Measurements from ENCODE around the gene UGDH. TPM values are rescaled to one million over a fixed set of nuclear protein-coding genes. Genes with fewer than 3 reads are reported as not detected.
A peak's percentile ranks its signal among the peaks of the same experiment; 100 is the strongest.
"Not testable (repeated sequence)": the region's sequence is repeated elsewhere in the genome, so short reads cannot be mapped to it uniquely, and the experiment has no call there.

The UGDH gene
- total RNA-seq, 1 experiment from 2014 or later = 406 TPM

- no peak for DNase-seq (ENCODE audit: extremely low read depth, low read depth)
These were observed 29.1 kb downstream of the UGDH start for GRCh38 chr4:39497909-39498726.

GRCh38 chr4:39495446-39496213 lies 31.6 kb downstream of the UGDH start:
- DNase-seq (ENCODE audit: extremely low read depth, low read depth) = no peak

DNA sequence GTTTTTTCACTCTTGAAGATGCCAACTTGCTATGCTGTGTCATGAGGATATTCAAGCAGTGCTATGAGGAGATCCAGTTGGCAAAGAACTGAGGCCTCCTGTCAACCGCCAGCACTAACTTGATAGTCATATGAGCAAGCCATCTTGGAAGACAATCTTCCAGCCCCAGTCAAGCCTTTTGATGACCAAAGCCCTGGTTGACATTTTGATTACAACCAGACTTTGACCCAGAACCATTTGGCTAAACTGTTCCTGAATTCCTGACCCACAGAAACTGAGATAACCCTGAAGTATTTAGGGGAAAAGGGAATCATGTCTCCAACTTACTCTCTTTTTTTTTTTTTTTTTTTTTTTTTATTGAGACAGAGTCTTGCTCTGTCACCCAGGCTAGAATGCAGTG lies 32.9 kb downstream of the UGDH start:
- no peak for DNase-seq (ENCODE audit: extremely low read depth, low read depth)

DNA sequence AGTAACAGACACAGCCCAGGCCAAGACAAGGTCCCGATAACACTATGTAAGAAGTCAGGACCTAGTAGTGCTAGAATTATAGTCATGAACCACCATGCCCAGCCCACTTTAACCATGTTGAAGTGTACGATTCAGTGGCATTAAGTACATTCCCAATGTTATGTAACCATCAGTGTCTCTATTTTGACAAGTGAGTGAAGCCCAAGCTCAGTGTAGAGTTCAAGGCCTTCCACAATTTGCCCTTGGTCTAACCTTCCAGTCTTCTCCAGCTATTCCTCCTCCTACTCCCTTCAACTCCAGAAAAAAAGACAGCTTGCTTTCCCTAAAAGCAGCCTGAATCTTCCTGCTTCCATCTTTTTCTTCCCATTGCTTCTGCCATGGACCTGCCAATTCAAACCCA lies 36.9 kb downstream of the UGDH start:
- DNase-seq (ENCODE audit: extremely low read depth, low read depth) = no peak

DNA sequence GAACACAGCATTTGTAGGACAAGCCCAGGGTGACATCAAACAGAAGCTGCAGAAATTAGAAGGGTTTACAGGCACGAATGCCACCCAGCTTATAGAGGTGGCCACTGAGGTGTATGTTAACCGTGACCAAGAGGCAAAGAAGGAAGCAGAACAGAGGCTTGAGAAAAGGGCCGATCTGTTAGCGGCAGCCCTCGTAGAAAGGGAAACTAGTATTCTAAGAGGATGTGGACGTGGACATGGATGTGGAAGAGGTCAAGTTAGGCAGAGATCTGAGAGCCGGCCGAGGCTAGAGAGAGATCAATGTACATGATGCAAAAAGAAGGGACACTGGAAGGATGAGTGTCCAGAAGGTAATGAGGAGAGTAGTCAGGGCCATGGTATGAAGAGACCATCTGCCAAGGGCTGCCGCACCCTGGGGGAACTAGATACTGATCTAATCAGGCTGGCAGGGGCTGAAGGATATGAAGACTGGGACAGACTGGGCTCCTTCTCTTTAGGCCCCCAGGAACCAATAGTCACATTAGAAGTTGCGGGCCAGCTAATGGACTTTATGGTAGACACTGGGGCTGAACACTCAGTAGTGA lies 40.9 kb downstream of the UGDH start:
- DNase-seq (ENCODE audit: extremely low read depth, low read depth) = no peak

GRCh38 chr4:39484582-39485272 lies 42.5 kb downstream of the UGDH start:
- no peak for DNase-seq (ENCODE audit: extremely low read depth, low read depth)

GRCh38 chr4:39480902-39481695 lies 46.1 kb downstream of the UGDH start:
- no peak for DNase-seq (ENCODE audit: extremely low read depth, low read depth)

DNA sequence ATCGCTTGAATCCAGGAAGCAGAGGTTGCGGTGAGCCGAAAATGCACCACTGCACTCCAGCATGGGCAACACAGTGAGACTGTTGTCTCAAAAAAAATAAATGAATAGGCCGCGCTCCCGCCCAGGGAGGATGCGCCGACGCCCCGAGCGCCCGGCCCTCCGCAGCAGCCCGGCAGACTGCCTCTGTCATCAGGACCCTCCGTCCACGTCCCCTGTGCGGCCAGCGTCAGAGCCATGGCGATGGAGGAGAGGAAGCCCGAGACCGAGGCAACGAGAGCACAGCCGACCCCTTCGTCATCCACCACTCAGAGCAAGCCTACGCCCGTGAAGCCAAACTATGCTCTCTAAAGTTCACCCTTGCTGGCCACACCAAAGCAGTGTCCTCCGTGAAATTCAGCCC lies 47.0 kb downstream of the UGDH start:
- no peak for DNase-seq (ENCODE audit: extremely low read depth, low read depth)

DNA sequence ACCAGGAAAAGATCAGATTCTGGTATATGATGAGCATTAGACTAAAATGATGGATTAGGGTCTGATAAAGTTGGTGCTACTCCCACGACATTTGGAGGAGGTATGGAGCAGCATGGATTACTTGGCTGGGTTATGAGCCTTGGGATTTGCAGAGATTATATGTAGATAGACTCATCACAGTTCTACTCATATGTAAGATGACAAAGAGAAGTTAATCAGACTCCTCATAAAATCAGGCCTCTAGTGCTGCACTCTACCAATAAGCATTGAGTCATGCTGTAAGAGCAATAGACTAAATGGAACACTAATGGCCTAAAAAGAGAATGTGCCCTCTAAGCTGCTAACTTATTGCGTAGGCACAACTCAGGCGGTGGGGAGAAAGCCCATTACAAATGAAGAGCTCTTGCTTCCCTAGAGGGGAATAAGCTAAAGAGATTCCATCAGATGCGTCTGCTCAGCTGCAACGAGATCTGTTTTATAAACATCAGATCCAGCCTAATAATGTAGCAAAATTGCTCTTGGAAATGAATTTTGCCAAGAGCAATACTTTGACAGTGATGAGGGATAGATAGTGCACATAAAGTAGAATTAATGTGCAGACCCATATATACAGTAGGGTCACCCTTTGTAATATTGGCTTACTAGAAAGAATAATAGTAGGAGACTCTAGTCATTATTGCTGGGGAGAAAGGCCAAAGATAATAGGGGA lies 50.9 kb downstream of the UGDH start:
- DNase-seq (ENCODE audit: extremely low read depth, low read depth) = no peak

- DNase-seq (ENCODE audit: extremely low read depth, low read depth) = no peak
These were observed 54.8 kb downstream of the UGDH start for GRCh38 chr4:39472396-39472795.

DNA sequence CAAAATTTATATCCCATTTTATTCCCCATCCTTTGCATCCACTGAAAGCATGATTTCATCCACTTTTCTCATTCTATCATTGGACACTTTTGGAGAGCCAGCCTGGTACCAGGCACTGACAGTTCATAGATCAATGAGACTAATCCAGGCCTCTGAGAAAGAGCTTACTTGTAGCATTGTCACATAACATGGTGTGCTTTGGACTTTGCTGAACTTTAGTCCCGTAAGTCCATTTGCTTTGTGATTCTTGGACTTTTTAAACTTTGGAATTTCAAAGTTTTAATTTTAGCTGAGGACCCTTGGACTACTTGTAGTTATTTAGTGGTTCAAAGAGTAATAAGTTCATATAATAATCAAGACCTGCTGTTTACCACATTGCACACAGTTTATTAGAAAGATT lies 56.8 kb downstream of the UGDH start:
- DNase-seq (ENCODE audit: extremely low read depth, low read depth) = no peak

DNA sequence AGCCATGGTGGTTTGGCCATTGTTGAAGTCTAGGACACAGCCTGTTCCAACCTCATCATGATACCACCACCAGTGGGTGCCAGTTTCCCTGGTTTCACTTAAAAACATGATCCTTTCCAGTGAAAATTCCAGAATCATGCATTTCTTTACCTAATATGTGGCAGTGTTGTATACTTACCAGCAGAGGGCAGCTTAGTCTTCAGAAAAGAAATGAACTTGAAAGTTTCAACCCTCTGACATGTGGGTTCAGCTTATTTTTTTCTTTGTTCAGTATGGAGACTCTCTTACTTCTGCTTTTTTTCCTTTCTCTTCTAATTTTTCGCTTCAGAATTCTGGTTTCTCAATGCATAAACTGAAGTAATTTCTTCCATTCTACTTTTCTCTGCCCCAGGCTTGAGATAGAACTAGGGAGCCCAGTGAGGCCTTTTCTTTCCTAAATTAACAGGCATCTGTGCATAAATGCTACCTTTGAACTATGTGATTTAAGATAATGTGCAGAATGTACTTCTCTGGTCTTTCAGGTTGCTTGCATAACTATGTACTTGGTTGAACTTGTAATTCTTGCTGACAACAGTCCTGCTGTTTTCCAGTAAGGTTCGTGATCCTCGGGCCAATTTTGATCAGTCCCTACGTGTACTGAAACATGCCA lies 57.7 kb downstream of the UGDH start:
- DNase-seq (ENCODE audit: extremely low read depth, low read depth) = peak; percentile 85

GRCh38 chr4:39467464-39467863 lies 59.8 kb downstream of the UGDH start:
- no peak for DNase-seq (ENCODE audit: extremely low read depth, low read depth)

- no peak for DNase-seq (ENCODE audit: extremely low read depth, low read depth)
These were observed 60.5 kb downstream of the UGDH start for GRCh38 chr4:39466747-39467146.

DNA sequence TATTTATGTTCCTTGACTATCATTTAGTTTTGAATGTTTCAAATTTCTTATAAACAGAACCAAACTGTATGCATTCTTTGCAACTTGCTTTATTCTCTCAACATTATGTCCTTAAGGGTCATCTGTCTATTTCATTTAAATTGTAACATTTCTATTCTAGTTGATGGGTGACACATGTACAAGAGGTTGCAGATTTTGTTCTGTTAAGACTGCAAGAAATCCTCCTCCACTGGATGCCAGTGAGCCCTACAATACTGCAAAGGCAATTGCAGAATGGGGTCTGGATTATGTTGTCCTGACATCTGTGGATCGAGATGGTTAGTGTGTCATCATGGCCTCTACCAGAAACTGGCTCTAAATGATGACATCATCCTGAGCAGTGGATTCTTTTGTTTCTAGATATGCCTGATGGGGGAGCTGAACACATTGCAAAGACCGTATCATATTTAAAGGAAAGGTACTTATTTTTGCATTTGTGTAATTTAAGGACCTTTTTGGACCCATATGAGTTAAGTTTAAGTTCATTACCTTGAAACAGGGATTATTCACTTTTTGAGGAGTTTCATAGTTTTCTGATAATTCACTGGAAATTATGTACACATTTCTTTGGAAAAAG lies 62.2 kb downstream of the UGDH start:
- peak; percentile 81 for DNase-seq (ENCODE audit: extremely low read depth, low read depth)

GRCh38 chr4:39458505-39459300 lies 68.5 kb downstream of the UGDH start, which contains the start of the genes LIAS and RPL9:
LIAS (plus strand) TSS chr4:39459056; CDS start chr4:39459118, 62 bp downstream.
RPL9 (minus strand) TSS chr4:39458922; CDS start chr4:39458439, 483 bp downstream.
- peak; percentile 97 for DNase-seq (ENCODE audit: extremely low read depth, low read depth)

DNA sequence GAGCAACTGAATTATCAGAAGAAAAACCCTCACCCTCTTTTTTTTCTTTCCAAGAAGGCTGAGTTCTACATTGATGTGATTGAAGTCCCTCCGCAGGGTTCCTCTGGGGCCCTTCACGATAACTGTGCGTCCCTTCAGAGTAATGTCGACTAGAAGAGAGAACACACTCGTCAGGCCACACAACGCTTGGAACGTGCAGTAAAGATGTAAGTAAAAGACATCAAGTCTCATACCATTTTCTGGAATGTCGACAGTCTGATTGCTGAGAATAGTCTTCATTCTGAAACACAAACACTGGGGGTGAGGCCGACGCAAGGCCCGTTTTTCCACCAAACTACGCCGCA lies 69.1 kb downstream of the UGDH start:
- not testable (repeated sequence) for DNase-seq (ENCODE audit: extremely low read depth, low read depth)

Data from NCI-H460 (cell line).